Measurements from ENCODE around the gene ADAMTS9. TPM values are rescaled to one million over a fixed set of nuclear protein-coding genes. Genes with fewer than 3 reads are reported as not detected.

Gene ADAMTS9
- polyA plus RNA-seq, 1 experiment, result 1.1 TPM

GRCh38 chr3:64473466-64473865 lies 214.3 kb downstream of the ADAMTS9 start:
- Histone ChIP-seq H3K27ac (ENCODE audit: low read depth, low read length) (no peak overlapping the region), H3K9me3 (ENCODE audit: control insufficient read depth, insufficient read depth, low read length) (peaks cover 6% of the 10 kb centered on the region; the same call in 1 of the 2 replicates), H3K4me3 (ENCODE audit: low read depth, low read length) (no peak overlapping the region), H3K27me3 (ENCODE audit: control insufficient read depth, insufficient read depth, low read length) (no peaks in the 10 kb centered on the region)
- ChIA-PET CTCF (interaction anchor here (0.9 to 3.5 kb wide), 3 partner anchors 10 to 13 kb away, joined by 3 to 21 read pairs (median 6); no protein-coding TSS in a partner anchor), POLR2A (interaction anchor here (0.7 kb wide), 1 partner anchor 424 kb away, joined by 4 read pairs; no protein-coding TSS in a partner anchor)
- no peak for DNase-seq (ENCODE audit: low read depth, low spot score)
- no peak for TF ChIP-seq CTCF (IDR thresholded peaks at IDR 0.05; ENCODE audit: low read depth, low read length)

- Histone ChIP-seq H3K9me3 (ENCODE audit: control insufficient read depth, insufficient read depth, low read length) (no peaks in the 10 kb centered on the region), H3K27ac (ENCODE audit: low read depth, low read length) (no peak overlapping the region), H3K27me3 (ENCODE audit: control insufficient read depth, insufficient read depth, low read length) (no peaks in the 10 kb centered on the region), H3K4me3 (ENCODE audit: low read depth, low read length) (no peak overlapping the region)
- ChIA-PET POLR2A (no interaction called here), CTCF (interaction anchor here (1.1 kb wide), 1 partner anchor 14 kb away, joined by 3 read pairs; no protein-coding TSS in a partner anchor)
- no peak for DNase-seq (ENCODE audit: low read depth, low spot score)
- no peak for TF ChIP-seq CTCF (IDR thresholded peaks at IDR 0.05; ENCODE audit: low read depth, low read length)
Observed at GRCh38 chr3:64470436-64470835, 217.4 kb downstream of the ADAMTS9 start.

GRCh38 chr3:64467255-64467944 lies 220.4 kb downstream of the ADAMTS9 start:
- no peak for DNase-seq (ENCODE audit: low read depth, low spot score)
- ChIA-PET POLR2A (no interaction called here), CTCF (no interaction called here)
- Histone ChIP-seq H3K9me3 (ENCODE audit: control insufficient read depth, insufficient read depth, low read length) (no peaks in the 10 kb centered on the region), H3K27ac (ENCODE audit: low read depth, low read length) (no peak overlapping the region), H3K27me3 (ENCODE audit: control insufficient read depth, insufficient read depth, low read length) (no peaks in the 10 kb centered on the region), H3K4me3 (ENCODE audit: low read depth, low read length) (no peak overlapping the region)
- TF ChIP-seq CTCF (IDR thresholded peaks at IDR 0.05; ENCODE audit: low read depth, low read length), result no peak

Small RNA genes lying within 50 kb of the gene (small RNA-seq; reads per million reads assigned to genes)
- gene RNU6-739P (ENCODE audit: insufficient read length, low read depth), result not detected

Data from AG04450 (cell line).